NOMO-1 treated with DMSO at 0.1 percent for 48 hours (cell line): ENCODE measurements around the gene STRA8.

Experiments used
- DNase-seq: peaks from one replicate; lab custom pipeline; 2025; ENCODE audit not compliant: unreplicated experiment; lab: John Stamatoyannopoulos, UW

STRA8 gene

DNA sequence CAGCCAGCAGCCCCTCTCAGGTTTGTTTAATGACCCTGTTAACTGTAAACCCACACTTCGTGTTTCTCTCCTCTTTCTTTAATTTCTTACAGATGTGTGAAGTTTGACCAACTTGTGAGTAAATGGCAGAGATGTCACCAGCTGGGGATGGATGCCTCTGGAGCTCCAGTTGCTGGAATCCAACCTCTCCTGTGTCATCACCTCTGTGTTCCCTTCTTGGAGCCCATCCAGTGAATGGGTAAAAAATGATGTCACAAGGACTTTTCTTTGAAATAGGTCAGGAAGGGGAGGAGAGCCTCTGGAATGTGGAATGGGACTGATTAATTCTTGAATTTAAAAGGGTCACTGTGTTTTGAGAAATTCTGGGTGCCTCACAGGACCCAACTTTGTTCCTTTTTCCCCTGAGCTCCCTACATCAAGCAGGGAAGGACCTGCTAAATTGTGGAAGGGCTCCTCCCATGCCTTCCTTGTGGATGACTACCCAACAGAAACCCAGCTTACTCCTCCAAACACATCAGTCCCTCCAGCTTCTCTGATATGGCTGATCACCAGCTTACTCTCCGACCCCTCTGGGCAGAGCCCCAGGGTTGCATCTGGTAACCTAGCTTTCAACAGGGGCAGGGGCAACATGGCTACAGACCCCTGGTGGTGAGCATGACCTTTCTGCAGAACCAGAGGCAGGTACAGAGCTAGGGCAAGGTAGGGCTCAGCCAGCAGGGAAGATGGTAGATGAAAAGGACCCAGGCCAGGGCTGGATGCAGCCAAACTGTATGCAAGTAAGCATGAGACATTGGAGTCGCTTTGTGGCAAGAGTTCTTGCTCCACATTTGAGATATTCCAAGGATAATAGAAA is 67.5 kb downstream of the STRA8 start:
- DNase-seq, result no peak
